SU-DHL-6 (cell line): ENCODE results near the gene NFATC1.

Experiments
- CTCF ChIP-seq: fragments of 200-600 bp; sonication (generic); IDR thresholded peaks from one replicate; pipeline ENCODE4 v1.5.1; 2017; ENCODE audit warnings: antibody characterized with exemption, mild to moderate bottlenecking, low read length, moderate library complexity; ENCODE audit not compliant: insufficient read depth, poor library complexity, severe bottlenecking
- EZH2phosphoT487 ChIP-seq: fragments of 200-600 bp; sonication (generic), shearing (Covaris generic); conservative IDR thresholded peaks from 2 replicates; pipeline ENCODE4 v1.6.1; 2018; ENCODE audit warnings: mild to moderate bottlenecking, antibody characterized with exemption, low read length, moderate library complexity, mixed read lengths

- TF ChIP-seq CTCF = no peak
- 0 out of 2 replicates have a peak, but pooled peaks have one; percentile 79 for TF ChIP-seq EZH2phosphoT487
Measured at GRCh38 chr18:79393635-79394533, 1.8 kb upstream of the NFATC1 start.
